MV-4-11 (cell line): Measurements from ENCODE around the gene DEF6.

Source experiments
- DNase-seq: peaks from one replicate; lab custom pipeline; 2025; lab: John Stamatoyannopoulos, UW

DEF6 gene

GRCh38 chr6:35351422-35351821 lies 53.8 kb downstream of the DEF6 start:
- DNase-seq: no peak

- DNase-seq: no peak
These were observed 55.1 kb downstream of the DEF6 start for GRCh38 chr6:35352735-35353134.

GRCh38 chr6:35354361-35355135 lies 56.9 kb downstream of the DEF6 start:
- DNase-seq: no peak

- no peak for DNase-seq
These were observed 58.8 kb downstream of the DEF6 start for GRCh38 chr6:35356391-35356790.

GRCh38 chr6:35357677-35358076 lies 60.1 kb downstream of the DEF6 start:
- no peak for DNase-seq

GRCh38 chr6:35358086-35358485 lies 60.5 kb downstream of the DEF6 start:
- DNase-seq: no peak

GRCh38 chr6:35359346-35359743 lies 61.7 kb downstream of the DEF6 start:
- peak; percentile 1 for DNase-seq

- peak; percentile 3 for DNase-seq
These were observed 62.2 kb downstream of the DEF6 start for GRCh38 chr6:35359744-35360348.

GRCh38 chr6:35360349-35361138 lies 62.9 kb downstream of the DEF6 start:
- peak; percentile 14 for DNase-seq

GRCh38 chr6:35362200-35362599 lies 64.6 kb downstream of the DEF6 start:
- DNase-seq: no peak

- DNase-seq: peak; percentile 91
These were observed 65.7 kb downstream of the DEF6 start for GRCh38 chr6:35363293-35363750.

- no peak for DNase-seq
These were observed 68.1 kb downstream of the DEF6 start for GRCh38 chr6:35365594-35366203.

GRCh38 chr6:35366204-35366596 lies 68.6 kb downstream of the DEF6 start:
- no peak for DNase-seq

GRCh38 chr6:35367646-35368037 lies 70.0 kb downstream of the DEF6 start:
- no peak for DNase-seq

GRCh38 chr6:35368038-35368887 lies 70.6 kb downstream of the DEF6 start:
- DNase-seq: peak; percentile 65

GRCh38 chr6:35370124-35370741 lies 72.6 kb downstream of the DEF6 start:
- peak; percentile 100 for DNase-seq

GRCh38 chr6:35370785-35371493 lies 73.3 kb downstream of the DEF6 start:
- DNase-seq: peak; percentile 89
